Natural killer cell treated with Interleukin-12 subunit alpha and Interleukin-12 subunit beta and Interleukin-15 and Interleukin-18, amount 100 ng/mL, for 72 hours (primary cell): Measurements from ENCODE around the gene DDIT3. TPM values are rescaled to one million over a fixed set of nuclear protein-coding genes. Genes with fewer than 3 reads are reported as not detected.
"Not testable (repeated sequence)": the region's sequence is repeated elsewhere in the genome, so short reads cannot be mapped to it uniquely, and the experiment has no call there.

ENCODE experiments used
- ATAC-seq, 2 donors: fragments of 150-1000 bp; cut with Tn5 transposase in 1 of 2; sonication (Bioruptor Pico), chemical (Tn5 transposase) in 1 of 2; 2 replicates each; pipeline ENCODE4 v1.10.0; 2021
- DNase-seq: peaks from one replicate; pipeline ENCODE4 v3.0.0; 2022; ENCODE audit warnings: low spot score
- H3K27ac Mint-ChIP-seq, 2 donors: 1 replicate in 1 of 2; 2 replicates in 1 of 2; pipeline ENCODE4 v1.8.0; 2022; ENCODE audit warnings: mixed read lengths in 2 of 2, mild to moderate bottlenecking in 1 of 2, moderate library complexity in 1 of 2
- H3K27me3 Mint-ChIP-seq, 2 donors: 1 replicate in 1 of 2; 2 replicates in 1 of 2; pipeline ENCODE4 v1.8.0; 2022; ENCODE audit warnings: mixed read lengths in 2 of 2
- H3K36me3 Mint-ChIP-seq: one replicate; pipeline ENCODE4 v1.8.0; 2022; ENCODE audit warnings: mixed read lengths
- H3K4me1 Mint-ChIP-seq, 2 donors: 1 replicate in 1 of 2; 2 replicates in 1 of 2; pipeline ENCODE4 v1.8.0; 2022; ENCODE audit warnings: low read depth in 2 of 2, mixed read lengths in 2 of 2, mild to moderate bottlenecking in 1 of 2
- H3K4me3 Mint-ChIP-seq: one replicate; pipeline ENCODE4 v1.8.0; 2022; ENCODE audit warnings: mixed read lengths
- H3K9me3 Mint-ChIP-seq: 2 replicates; pipeline ENCODE4 v1.8.0; 2022; ENCODE audit warnings: mixed read lengths
- total RNA-seq, 2 donors: library from RNA; stranded (reverse); gene quantifications; one replicate each; pipeline ENCODE4 v1.2.3, GENCODE V29; 2022

DDIT3 gene
- total RNA-seq, 2 donors from 2014 or later = 22.2 to 39.8 TPM

DNA sequence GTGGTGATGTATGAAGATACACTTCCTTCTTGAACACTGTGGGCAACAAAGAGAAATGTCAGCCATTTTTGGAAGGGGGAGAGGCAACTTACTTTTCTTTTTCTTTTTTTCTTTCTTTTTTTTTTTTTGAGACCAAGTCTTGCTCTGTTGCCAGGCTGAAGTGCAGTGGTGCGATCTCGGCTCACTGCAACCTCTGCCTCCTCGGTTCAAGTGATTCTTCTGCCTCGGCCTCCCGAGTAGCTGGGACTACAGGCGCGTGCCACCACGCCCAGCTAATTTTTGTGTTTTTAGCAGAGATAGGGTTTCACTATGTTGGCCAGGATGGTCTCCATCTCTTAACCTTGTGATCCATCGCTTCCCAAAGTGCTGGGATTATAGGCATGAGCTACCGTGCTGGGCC lies 2.6 kb downstream of the DDIT3 start:
- peak overlapping the region; percentile 98 to 100 for H3K27ac Mint-ChIP-seq
- H3K36me3 Mint-ChIP-seq = peaks cover 38% of the 10 kb centered on the region
- not testable (repeated sequence) for ATAC-seq, DNase-seq, H3K9me3 Mint-ChIP-seq, H3K27me3 Mint-ChIP-seq
- H3K4me1 Mint-ChIP-seq = peaks cover 39 to 56% of the 10 kb centered on the region in 2 donors
- peak overlapping the region; percentile 48 for H3K4me3 Mint-ChIP-seq

DNA sequence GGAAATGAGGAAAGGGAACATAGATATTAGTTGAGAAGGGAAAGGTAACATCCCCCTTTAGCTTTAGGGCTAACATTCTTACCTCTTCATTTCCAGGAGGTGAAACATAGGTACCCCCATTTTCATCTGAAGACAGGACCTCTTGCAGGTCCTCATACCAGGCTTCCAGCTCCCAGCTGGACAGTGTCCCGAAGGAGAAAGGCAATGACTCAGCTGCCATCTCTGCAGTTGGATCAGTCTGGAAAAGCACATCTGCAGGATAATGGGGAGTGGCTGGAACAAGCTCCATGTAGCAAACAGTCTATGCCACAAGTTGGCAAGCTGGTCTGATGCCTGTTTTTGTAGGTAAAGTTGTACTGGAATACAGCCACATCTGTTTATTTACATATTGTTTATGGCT lies 3.1 kb downstream of the DDIT3 start:
- Mint-ChIP-seq H3K4me1 (peaks cover 38 to 58% of the 10 kb centered on the region in 2 donors), H3K4me3 (peak overlapping the region; percentile 48), H3K27me3 (no peaks in the 10 kb centered on the region), H3K9me3 (no peaks in the 10 kb centered on the region), H3K36me3 (peaks cover 43% of the 10 kb centered on the region), H3K27ac (peak overlapping the region; percentile 98 to 100)
- no peak for ATAC-seq
- DNase-seq = no peak

DNA sequence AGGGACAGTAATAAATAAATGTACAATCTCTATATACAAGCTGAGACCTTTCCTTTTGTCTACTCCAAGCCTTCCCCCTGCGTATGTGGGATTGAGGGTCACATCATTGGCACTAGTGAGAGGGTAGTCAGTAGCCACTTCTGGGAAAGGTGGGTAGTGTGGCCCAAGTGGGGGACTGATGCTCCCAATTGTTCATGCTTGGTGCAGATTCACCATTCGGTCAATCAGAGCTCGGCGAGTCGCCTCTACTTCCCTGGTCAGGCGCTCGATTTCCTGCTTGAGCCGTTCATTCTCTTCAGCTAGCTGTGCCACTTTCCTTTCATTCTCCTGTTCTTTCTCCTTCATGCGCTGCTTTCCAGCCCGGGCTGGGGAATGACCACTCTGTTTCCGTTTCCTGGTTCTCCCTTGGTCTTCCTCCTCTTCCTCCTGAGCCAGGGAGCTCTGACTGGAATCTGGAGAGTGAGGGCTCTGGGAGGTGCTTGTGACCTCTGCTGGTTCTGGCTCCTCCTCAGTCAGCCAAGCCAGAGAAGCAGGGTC lies 3.6 kb downstream of the DDIT3 start:
- Mint-ChIP-seq H3K27me3 (no peaks in the 10 kb centered on the region), H3K4me3 (no peak overlapping the region), H3K27ac (peak overlapping the region; percentile 98 to 100), H3K36me3 (peaks cover 48% of the 10 kb centered on the region), H3K9me3 (no peaks in the 10 kb centered on the region), H3K4me1 (peaks cover 33 to 57% of the 10 kb centered on the region in 2 donors)
- no peak for DNase-seq
- ATAC-seq = no peak

DNA sequence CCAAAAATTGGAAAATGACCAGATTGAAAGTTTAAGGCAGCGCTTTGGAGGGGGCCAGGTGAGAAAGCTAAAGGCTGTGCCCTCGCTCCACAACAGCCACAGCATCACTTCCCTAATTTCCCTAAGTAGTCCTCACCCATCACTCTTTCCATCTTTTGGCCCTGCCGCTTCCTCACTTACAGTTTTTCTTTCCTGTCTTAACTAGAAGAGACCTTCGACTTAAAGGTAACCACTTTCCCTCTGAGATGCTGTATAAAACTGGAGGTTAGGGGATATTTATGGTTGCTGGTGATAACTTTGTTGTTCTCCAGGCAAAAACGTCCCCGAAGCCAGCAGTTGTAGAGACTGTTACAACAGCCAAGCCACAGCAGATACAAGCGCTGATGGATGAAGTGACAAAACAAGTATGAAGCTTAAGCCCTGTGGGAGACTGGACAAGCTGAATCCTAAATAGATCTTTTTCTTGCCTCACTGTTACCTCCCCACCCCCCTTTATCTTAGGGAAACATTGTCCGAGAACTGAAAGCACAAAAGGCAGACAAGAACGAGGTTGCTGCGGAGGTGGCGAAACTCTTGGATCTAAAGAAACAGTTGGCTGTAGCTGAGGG lies 4.3 kb downstream of the DDIT3 start:
- Mint-ChIP-seq H3K27ac (peak overlapping the region in 1 of 2 donors; percentile 47), H3K4me3 (no peak overlapping the region), H3K36me3 (peaks cover 50% of the 10 kb centered on the region), H3K4me1 (peaks cover 28 to 54% of the 10 kb centered on the region in 2 donors), H3K27me3 (no peaks in the 10 kb centered on the region), H3K9me3 (no peaks in the 10 kb centered on the region)
- DNase-seq = no peak
- no peak for ATAC-seq

DNA sequence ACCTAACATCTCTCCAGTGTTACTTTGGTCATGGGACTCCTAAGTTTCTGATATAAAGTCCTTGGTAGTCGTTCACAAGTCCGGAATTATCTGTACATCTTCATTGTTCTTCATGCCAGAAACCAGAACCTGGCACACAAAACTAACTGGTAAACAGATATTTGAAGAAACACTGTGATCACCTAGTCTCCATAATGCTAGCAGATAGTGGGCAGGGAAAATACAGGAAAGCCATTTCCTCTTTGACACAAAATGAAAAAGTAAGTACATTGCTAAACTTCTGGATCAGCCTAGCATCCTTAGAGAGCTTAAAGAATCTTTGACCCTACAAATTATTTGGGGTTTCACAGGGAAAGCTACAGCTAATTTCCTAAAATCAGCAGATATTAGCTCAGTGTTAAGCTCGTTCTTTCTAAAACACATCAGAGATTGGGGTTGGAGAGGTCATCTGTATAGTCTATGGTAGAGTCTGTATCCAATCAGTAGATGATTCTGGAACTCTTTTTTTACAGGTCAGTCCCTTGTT lies 4.8 kb downstream of the DDIT3 start:
- peaks cover 50% of the 10 kb centered on the region for H3K36me3 Mint-ChIP-seq
- H3K9me3 Mint-ChIP-seq = no peaks in the 10 kb centered on the region
- H3K27ac Mint-ChIP-seq = peak overlapping the region; percentile 31 to 47
- DNase-seq = no peak
- H3K4me1 Mint-ChIP-seq = peaks cover 28 to 50% of the 10 kb centered on the region in 2 donors
- H3K4me3 Mint-ChIP-seq = no peak overlapping the region
- no peaks in the 10 kb centered on the region for H3K27me3 Mint-ChIP-seq
- no peak for ATAC-seq

DNA sequence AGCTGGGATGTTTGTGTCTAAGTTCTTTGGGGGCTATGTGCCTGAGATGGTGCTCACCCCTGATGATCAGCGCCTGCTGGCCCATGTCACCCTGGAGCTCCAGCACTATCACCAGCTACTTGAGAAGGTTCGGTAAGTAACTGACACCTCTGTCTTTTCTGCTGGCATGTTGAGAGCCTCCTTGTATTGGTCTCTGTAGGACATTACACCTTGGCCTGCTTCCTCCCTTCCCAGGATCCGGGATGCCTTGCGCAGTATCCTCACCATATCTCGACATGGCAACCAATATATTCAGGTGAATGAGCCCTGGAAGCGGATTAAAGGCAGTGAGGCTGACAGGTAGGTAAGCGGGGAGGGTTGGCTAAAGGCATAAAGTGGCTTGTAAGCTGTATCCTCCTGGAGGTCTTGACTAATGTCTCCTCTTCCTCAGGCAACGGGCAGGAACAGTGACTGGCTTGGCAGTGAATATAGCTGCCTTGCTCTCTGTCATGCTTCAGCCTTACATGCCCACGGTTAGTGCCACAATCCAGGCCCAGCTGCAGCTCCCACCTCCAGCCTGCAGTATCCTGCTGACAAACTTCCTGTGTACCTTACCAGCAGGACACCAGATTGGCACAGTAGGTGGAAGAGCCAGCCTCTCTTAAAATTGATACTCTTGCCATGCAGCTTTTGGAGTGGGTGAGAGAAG lies 5.5 kb downstream of the DDIT3 start:
- H3K27ac Mint-ChIP-seq = peak overlapping the region; percentile 31 to 57
- peaks cover 28 to 46% of the 10 kb centered on the region in 2 donors for H3K4me1 Mint-ChIP-seq
- DNase-seq (no peak), ATAC-seq (no peak)
- peaks cover 50% of the 10 kb centered on the region for H3K36me3 Mint-ChIP-seq
- no peaks in the 10 kb centered on the region for H3K27me3 Mint-ChIP-seq
- no peaks in the 10 kb centered on the region for H3K9me3 Mint-ChIP-seq
- no peak overlapping the region for H3K4me3 Mint-ChIP-seq

DNA sequence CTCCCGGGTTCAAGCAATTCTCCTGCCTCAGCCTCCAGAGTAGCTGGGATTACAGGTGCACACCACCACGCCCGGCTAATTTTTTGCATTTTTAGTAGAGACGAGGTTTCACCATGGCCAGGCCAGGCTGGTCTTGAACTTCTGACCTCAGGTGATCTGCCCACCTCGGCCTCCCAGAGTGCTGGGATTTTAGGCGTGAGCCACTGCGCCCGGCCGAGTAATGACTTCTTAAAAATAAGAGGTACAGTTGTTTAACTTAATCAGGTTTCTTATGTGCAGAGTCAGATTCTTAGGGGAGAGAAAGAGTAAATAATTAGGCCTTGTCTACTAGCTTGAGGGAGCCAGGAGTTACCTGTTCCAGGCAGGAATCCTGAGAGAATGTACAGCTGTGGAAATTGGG lies 6.1 kb downstream of the DDIT3 start:
- not testable (repeated sequence) for H3K4me3 Mint-ChIP-seq, ATAC-seq, H3K9me3 Mint-ChIP-seq, DNase-seq, H3K27me3 Mint-ChIP-seq
- Mint-ChIP-seq H3K4me1 (peaks cover 25 to 42% of the 10 kb centered on the region in 2 donors), H3K36me3 (peaks cover 54% of the 10 kb centered on the region), H3K27ac (peak overlapping the region in 1 of 2 donors; percentile 57)

DNA sequence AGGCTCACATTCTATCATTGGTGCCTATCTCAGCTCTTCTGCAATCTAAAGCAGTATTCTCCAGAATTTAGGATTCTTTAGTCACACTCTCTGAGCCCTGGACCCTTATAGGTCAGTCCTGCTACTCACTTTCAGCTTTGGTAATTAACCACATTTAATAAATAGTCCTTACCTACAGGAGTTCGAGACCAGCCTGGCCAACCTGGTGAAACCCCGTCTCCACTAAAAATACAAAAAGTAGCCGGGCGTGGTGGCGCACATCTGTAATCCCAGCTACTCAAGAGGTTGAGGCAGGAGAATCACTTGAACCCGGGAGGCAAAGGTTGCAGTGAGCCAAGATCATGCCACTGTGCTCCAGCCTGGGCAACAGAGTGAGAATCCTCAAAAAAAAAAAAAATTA lies 6.6 kb downstream of the DDIT3 start:
- not testable (repeated sequence) for DNase-seq, H3K27me3 Mint-ChIP-seq, H3K4me3 Mint-ChIP-seq, H3K9me3 Mint-ChIP-seq, ATAC-seq
- peak overlapping the region in 1 of 2 donors; percentile 70 for H3K27ac Mint-ChIP-seq
- H3K36me3 Mint-ChIP-seq = peaks cover 48% of the 10 kb centered on the region
- H3K4me1 Mint-ChIP-seq = peaks cover 19 to 37% of the 10 kb centered on the region in 2 donors

DNA sequence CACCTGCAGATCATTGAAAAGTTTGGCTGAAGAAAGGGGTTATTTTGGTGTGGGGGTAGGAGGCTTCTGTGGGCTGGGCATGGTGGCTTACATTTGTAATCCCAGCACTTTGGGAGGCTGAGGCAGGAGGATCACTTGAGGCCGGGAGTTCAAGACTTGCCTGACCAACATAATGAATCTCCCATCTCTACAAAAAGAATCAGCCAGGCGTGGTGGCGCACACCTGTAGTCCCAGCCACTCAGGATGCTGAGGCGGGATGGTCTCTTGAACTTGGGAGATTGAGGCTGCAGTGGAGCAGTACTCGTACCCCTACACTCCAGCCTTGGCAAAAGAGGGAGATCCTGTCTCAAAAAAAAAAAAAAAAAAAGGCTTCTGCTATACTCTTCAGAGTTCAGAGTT lies 7.0 kb downstream of the DDIT3 start:
- Mint-ChIP-seq H3K9me3 (no peaks in the 10 kb centered on the region), H3K4me1 (peaks cover 15 to 33% of the 10 kb centered on the region in 2 donors), H3K27me3 (no peaks in the 10 kb centered on the region), H3K36me3 (peaks cover 46% of the 10 kb centered on the region), H3K4me3 (no peak overlapping the region), H3K27ac (peak overlapping the region in 1 of 2 donors; percentile 70)
- DNase-seq = no peak
- ATAC-seq = no peak

DNA sequence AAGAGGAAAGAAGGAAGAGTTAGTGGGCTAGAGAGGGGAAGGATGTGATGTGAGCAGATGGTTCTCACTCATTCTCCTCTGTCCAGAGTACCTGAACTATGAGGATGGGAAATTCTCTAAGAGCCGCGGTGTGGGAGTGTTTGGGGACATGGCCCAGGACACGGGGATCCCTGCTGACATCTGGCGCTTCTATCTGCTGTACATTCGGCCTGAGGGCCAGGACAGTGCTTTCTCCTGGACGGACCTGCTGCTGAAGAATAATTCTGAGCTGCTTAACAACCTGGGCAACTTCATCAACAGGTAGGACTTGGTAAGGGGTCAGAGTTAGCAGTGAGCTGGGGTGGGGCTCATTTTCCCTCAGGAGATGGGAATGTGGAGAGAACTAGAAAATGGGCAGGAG lies 7.6 kb downstream of the DDIT3 start:
- peaks cover 9 to 29% of the 10 kb centered on the region in 2 donors for H3K4me1 Mint-ChIP-seq
- ATAC-seq = no peak
- H3K9me3 Mint-ChIP-seq = no peaks in the 10 kb centered on the region
- peak overlapping the region; percentile 7 to 70 for H3K27ac Mint-ChIP-seq
- H3K27me3 Mint-ChIP-seq = no peaks in the 10 kb centered on the region
- no peak overlapping the region for H3K4me3 Mint-ChIP-seq
- peaks cover 46% of the 10 kb centered on the region for H3K36me3 Mint-ChIP-seq
- no peak for DNase-seq

DNA sequence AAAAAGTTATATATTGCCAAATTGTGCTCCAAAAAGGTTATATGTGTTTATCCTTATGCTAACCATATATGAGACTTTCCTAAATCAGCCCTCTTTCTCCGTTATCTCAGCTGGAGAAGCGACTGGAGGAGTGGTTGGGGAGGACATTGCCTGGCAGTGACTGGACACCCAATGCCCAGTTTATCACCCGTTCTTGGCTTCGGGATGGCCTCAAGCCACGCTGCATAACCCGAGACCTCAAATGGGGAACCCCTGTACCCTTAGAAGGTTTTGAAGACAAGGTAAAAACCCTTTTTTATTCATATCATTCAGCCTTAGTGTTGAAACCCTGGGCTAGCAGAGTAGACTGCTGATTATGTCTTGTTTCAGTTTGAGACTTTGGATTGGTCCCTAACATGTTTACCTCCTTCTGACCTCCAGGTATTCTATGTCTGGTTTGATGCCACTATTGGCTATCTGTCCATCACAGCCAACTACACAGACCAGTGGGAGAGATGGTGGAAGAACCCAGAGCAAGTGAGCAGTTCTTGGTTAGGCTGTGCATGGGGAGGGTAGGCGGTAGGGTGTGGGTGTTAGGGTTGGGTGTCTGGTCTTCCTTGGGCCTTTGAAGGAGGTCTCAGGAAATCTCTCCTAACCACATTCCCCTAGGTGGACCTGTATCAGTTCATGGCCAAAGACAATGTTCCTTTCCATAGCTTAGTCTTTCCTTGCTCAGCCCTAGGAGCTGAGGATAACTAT lies 8.6 kb downstream of the DDIT3 start:
- Mint-ChIP-seq H3K9me3 (no peaks in the 10 kb centered on the region), H3K36me3 (peaks cover 36% of the 10 kb centered on the region), H3K27ac (peak overlapping the region; percentile 7 to 70), H3K4me1 (peaks cover 1 to 20% of the 10 kb centered on the region in 2 donors), H3K27me3 (no peaks in the 10 kb centered on the region), H3K4me3 (no peak overlapping the region)
- DNase-seq = no peak
- ATAC-seq = no peak

DNA sequence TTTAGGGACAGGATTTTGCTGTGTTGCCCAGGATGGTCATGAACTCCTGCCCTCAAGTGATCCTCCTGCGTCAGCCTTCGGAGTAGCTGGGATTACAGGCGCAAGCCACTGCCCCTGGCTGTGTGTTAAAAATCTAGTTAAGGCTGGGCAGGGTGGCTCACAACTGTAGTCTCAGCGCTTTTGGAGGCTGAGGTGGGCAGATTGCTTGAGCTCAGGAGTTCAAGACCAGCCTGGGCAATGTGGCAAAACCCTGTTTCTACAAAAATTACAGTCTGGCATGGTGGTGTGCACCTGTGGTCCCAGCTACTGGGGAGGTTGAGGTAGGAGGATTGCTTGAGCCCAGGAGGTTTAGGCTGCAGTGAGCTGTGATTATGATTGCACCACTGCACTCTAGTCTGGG lies 9.2 kb downstream of the DDIT3 start:
- Mint-ChIP-seq H3K9me3 (no peaks in the 10 kb centered on the region), H3K27ac (no peak overlapping the region), H3K27me3 (no peaks in the 10 kb centered on the region), H3K4me3 (no peak overlapping the region), H3K4me1 (peaks cover 0 to 19% of the 10 kb centered on the region in 2 donors), H3K36me3 (peaks cover 35% of the 10 kb centered on the region)
- no peak for DNase-seq
- ATAC-seq = no peak

DNA sequence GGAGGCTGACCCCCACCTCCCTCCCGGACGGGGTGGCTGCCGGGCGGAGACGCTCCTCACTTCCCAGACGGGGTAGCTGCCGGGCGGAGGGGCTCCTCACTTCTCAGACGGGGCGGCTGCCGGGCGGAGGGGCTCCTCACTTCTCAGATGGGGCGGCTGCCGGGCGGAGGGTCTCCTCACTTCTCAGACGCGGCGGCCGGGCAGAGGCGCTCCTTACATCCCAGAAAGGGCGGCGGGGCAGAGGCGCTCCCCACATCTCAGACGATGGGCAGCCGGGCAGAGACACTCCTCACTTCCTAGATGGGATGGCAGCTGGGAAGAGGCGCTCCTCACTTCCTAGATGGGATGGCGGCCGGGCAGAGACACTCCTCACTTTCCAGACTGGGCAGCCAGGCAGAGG lies 12.5 kb downstream of the DDIT3 start:
- not testable (repeated sequence) for H3K4me3 Mint-ChIP-seq, H3K9me3 Mint-ChIP-seq, H3K4me1 Mint-ChIP-seq, DNase-seq, H3K27ac Mint-ChIP-seq, H3K27me3 Mint-ChIP-seq, ATAC-seq
- H3K36me3 Mint-ChIP-seq = peaks cover 19% of the 10 kb centered on the region
